ENCODE data around the gene UGT3A2. TPM values are rescaled to one million over a fixed set of nuclear protein-coding genes. Genes with fewer than 3 reads are reported as not detected.
A peak's percentile ranks its signal among the peaks of the same experiment; 100 is the strongest.

Gene UGT3A2, protein sequence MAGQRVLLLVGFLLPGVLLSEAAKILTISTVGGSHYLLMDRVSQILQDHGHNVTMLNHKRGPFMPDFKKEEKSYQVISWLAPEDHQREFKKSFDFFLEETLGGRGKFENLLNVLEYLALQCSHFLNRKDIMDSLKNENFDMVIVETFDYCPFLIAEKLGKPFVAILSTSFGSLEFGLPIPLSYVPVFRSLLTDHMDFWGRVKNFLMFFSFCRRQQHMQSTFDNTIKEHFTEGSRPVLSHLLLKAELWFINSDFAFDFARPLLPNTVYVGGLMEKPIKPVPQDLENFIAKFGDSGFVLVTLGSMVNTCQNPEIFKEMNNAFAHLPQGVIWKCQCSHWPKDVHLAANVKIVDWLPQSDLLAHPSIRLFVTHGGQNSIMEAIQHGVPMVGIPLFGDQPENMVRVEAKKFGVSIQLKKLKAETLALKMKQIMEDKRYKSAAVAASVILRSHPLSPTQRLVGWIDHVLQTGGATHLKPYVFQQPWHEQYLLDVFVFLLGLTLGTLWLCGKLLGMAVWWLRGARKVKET
- total RNA-seq (2012; rRNA removed), result not detected in 2 replicates

DNA sequence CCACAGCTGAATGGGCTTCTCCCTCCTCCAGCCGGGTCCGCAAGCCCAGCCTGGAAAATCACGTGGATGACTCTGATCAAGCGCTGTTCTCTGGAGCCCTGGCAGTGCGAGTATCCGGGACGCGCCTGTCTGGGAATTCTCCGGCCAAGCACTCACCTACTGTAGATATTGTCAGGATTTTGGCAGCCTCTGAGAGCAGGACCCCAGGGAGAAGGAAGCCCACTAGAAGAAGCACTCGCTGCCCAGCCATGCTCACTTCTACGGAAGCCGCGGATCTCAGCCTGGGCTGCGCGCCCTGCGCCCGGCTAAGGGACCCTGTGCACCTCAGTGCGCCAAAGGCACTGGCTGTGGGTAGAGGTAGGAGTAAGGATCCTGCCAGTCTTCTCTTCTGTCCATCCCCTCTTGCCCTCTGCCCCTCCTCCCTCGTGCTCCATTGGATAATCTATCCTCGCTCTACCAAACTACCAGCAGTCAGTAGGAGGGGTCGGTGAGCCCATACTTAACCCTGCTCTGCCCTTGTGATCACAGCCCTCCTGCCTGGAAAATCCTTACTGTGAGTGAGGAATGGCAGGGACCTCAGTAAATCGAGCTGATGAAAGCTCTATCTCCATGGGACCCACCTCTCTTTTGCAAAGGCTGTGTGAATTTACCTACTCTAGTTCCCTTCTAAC, at the start of gene UGT3A2:
TSS of gene UGT3A2 (minus strand) at position 343 of the 671 bp plus-strand sequence. CDS start at position 250, 93 bp downstream.
- Histone ChIP-seq H3K4me2 (ENCODE audit: low read length) (peak within 1 kb of the TSS; percentile 47), H3K27me3 (ENCODE audit: control insufficient read depth, insufficient read depth, low read length) (peaks cover 53% of the 10 kb centered on the region), H3K9ac (ENCODE audit: low read depth, low read length) (no peak within 1 kb of the TSS), H3K9me3 (replicated peaks; ENCODE audit: low read length) (no peaks in the 10 kb centered on the region), H3K4me1 (ENCODE audit: control insufficient read depth, insufficient read depth, low read length) (no peaks in the 10 kb centered on the region), H3K36me3 (ENCODE audit: insufficient read depth, low read length) (no peaks in the 10 kb centered on the region), H3K4me3 (ENCODE audit: low read length) (no peak within 1 kb of the TSS)

DNA sequence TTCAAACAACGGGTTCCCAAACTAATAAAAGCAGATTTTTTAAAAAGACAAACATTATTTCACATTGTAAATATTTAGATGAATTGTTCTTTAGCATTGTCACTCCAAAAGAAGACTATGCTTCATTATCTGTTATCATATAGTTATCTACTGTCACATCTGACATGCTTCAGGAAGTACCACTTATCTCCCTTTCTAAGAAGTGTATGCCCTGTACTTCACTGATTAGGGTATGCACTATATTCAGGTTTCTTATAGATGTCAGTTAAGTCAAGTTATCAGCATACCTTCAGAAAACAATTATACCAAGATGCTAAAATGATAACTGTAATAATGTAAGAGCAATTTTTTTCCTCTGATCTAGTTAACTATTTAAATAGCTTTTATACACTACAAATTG, 44.6 kb upstream of the UGT3A2 start:
- H3K9me3 ChIP-seq (replicated peaks; ENCODE audit: low read length), result no peaks in the 10 kb centered on the region
- no peaks in the 10 kb centered on the region for H3K27me3 ChIP-seq (ENCODE audit: control insufficient read depth, insufficient read depth, low read length)
- H3K4me2 ChIP-seq (ENCODE audit: low read length), result no peak overlapping the region
- no peaks in the 10 kb centered on the region for H3K4me1 ChIP-seq (ENCODE audit: control insufficient read depth, insufficient read depth, low read length)
- no peak overlapping the region for H3K4me3 ChIP-seq (ENCODE audit: low read length)
- no peak overlapping the region for H3K9ac ChIP-seq (ENCODE audit: low read depth, low read length)
- peaks cover 30% of the 10 kb centered on the region for H3K36me3 ChIP-seq (ENCODE audit: insufficient read depth, low read length)

DNA sequence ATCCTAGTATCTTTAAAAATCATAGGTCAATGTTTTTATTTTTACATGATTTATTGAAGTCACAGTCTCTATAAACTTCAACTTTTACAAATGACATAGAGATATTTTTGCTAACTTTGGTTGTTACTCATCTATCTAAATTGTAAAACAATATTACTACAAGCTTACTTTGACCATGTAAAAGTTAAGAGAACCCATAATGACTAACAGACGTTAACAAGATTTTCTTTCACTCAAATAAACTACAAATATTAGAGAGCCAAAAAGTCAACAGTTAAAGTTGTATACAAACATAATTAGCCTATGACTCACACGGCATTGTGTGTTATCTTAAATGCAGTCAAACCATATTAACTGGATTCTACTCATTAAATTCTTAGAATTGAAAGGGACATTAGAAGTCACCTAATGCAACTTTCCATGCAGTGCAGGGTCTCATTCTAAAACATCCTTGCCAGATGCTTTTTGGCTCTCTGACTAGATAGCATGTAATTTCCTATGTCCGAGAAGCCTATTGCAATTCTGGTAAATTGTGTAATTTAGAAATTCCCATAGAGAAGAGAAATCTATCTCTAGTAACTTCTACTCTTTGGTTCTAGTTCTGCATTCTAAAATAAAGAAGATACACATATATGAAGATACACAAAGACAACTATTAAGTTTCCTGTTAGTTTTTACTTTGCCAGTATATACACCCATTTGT, 42.2 kb upstream of the UGT3A2 start:
- H3K4me2 ChIP-seq (ENCODE audit: low read length), result no peak overlapping the region
- H3K36me3 ChIP-seq (ENCODE audit: insufficient read depth, low read length), result peaks cover 33% of the 10 kb centered on the region
- no peaks in the 10 kb centered on the region for H3K27me3 ChIP-seq (ENCODE audit: control insufficient read depth, insufficient read depth, low read length)
- no peaks in the 10 kb centered on the region for H3K9me3 ChIP-seq (replicated peaks; ENCODE audit: low read length)
- H3K4me3 ChIP-seq (ENCODE audit: low read length), result no peak overlapping the region
- no peaks in the 10 kb centered on the region for H3K4me1 ChIP-seq (ENCODE audit: control insufficient read depth, insufficient read depth, low read length)
- H3K9ac ChIP-seq (ENCODE audit: low read depth, low read length), result no peak overlapping the region

DNA sequence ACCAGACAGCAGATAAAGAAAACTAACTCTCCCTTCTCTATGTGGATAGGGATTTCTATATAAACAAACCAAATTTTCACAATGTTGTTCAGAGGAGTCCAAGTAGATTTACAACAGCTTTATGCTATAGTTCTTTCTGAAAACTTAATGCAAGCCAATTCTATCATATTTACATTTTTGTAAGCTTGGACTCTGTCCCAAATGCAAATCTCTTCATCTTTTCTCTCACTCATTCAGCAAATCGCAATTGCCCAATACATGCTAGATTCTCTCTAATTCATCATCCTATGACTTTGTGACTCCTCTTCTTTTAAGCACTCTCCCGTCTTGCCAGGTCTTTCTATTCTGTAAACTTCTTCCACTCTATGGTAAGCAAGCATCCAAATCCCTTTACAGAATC, 39.1 kb upstream of the UGT3A2 start:
- H3K4me2 ChIP-seq (ENCODE audit: low read length), result no peak overlapping the region
- no peaks in the 10 kb centered on the region for H3K4me1 ChIP-seq (ENCODE audit: control insufficient read depth, insufficient read depth, low read length)
- no peaks in the 10 kb centered on the region for H3K9me3 ChIP-seq (replicated peaks; ENCODE audit: low read length)
- H3K27me3 ChIP-seq (ENCODE audit: control insufficient read depth, insufficient read depth, low read length), result no peaks in the 10 kb centered on the region
- H3K4me3 ChIP-seq (ENCODE audit: low read length), result no peak overlapping the region
- peaks cover 35% of the 10 kb centered on the region for H3K36me3 ChIP-seq (ENCODE audit: insufficient read depth, low read length)
- no peak overlapping the region for H3K9ac ChIP-seq (ENCODE audit: low read depth, low read length)

DNA sequence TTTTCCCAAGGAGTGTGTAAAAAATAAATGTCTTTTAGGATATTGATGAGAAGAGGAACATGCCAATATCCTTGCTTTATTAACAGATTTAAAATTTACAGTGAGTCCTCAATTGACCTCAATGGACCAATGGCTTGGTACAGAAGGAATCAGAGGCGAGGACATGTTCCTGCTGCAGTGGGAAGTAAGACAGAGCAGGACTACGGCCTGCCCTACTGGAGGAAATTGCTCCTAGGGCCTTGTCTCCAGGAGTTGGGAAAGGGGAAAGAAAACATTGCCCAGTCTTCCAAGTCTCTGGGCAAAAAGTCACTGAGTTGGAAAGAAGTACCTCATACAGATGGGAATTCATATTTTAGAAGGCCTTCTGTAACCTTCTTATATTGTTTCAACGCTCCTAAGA, 33.1 kb upstream of the UGT3A2 start:
- no peaks in the 10 kb centered on the region for H3K4me1 ChIP-seq (ENCODE audit: control insufficient read depth, insufficient read depth, low read length)
- H3K4me3 ChIP-seq (ENCODE audit: low read length), result no peak overlapping the region
- peaks cover 5% of the 10 kb centered on the region for H3K36me3 ChIP-seq (ENCODE audit: insufficient read depth, low read length)
- no peaks in the 10 kb centered on the region for H3K27me3 ChIP-seq (ENCODE audit: control insufficient read depth, insufficient read depth, low read length)
- no peak overlapping the region for H3K9ac ChIP-seq (ENCODE audit: low read depth, low read length)
- no peak overlapping the region for H3K4me2 ChIP-seq (ENCODE audit: low read length)
- no peaks in the 10 kb centered on the region for H3K9me3 ChIP-seq (replicated peaks; ENCODE audit: low read length)

DNA sequence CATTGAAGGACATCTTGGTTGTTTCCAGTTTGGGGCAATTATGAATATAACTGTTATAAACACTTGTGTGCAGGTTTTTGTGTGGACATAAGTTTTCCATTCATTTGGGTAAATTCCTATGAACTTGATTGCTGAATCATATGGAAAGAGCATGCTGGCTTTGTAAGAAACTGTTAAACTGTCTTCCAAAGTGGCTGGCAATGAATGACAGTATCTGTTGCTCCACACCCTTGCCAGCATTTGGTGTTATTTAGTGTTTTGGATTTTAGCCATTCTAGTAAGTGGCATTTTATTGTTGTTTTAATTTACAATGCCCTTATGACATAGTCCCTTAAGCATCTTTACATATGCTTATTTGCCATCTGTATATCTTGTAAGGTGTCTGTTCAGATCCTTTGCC, 29.8 kb upstream of the UGT3A2 start:
- H3K9me3 ChIP-seq (replicated peaks; ENCODE audit: low read length), result no peaks in the 10 kb centered on the region
- H3K4me3 ChIP-seq (ENCODE audit: low read length), result no peak overlapping the region
- no peaks in the 10 kb centered on the region for H3K27me3 ChIP-seq (ENCODE audit: control insufficient read depth, insufficient read depth, low read length)
- H3K9ac ChIP-seq (ENCODE audit: low read depth, low read length), result no peak overlapping the region
- H3K4me1 ChIP-seq (ENCODE audit: control insufficient read depth, insufficient read depth, low read length), result no peaks in the 10 kb centered on the region
- no peak overlapping the region for H3K4me2 ChIP-seq (ENCODE audit: low read length)
- H3K36me3 ChIP-seq (ENCODE audit: insufficient read depth, low read length), result no peaks in the 10 kb centered on the region

DNA sequence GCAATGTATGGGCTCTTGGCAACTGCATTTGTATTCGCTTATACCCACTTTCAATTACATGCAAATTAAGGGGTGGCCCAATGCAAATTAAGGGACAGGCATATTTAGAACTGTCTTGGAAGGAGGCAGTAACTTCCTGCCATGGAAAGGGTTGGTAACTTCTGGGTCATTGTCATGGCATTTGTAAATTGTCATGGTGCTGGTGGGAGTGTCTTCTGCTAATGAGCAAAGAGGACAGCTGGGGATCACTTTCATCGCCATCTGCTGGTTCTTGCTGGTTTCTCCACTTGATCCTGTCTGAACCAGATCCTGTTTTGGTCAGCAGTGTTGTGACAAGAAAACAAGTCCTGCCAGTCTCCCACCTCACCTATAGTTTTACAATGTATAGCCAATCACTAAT, 23.3 kb upstream of the UGT3A2 start:
- H3K9ac ChIP-seq (ENCODE audit: low read depth, low read length), result no peak overlapping the region
- H3K36me3 ChIP-seq (ENCODE audit: insufficient read depth, low read length), result no peaks in the 10 kb centered on the region
- H3K4me3 ChIP-seq (ENCODE audit: low read length), result no peak overlapping the region
- no peaks in the 10 kb centered on the region for H3K9me3 ChIP-seq (replicated peaks; ENCODE audit: low read length)
- H3K4me2 ChIP-seq (ENCODE audit: low read length), result no peak overlapping the region
- no peaks in the 10 kb centered on the region for H3K4me1 ChIP-seq (ENCODE audit: control insufficient read depth, insufficient read depth, low read length)
- no peaks in the 10 kb centered on the region for H3K27me3 ChIP-seq (ENCODE audit: control insufficient read depth, insufficient read depth, low read length)

DNA sequence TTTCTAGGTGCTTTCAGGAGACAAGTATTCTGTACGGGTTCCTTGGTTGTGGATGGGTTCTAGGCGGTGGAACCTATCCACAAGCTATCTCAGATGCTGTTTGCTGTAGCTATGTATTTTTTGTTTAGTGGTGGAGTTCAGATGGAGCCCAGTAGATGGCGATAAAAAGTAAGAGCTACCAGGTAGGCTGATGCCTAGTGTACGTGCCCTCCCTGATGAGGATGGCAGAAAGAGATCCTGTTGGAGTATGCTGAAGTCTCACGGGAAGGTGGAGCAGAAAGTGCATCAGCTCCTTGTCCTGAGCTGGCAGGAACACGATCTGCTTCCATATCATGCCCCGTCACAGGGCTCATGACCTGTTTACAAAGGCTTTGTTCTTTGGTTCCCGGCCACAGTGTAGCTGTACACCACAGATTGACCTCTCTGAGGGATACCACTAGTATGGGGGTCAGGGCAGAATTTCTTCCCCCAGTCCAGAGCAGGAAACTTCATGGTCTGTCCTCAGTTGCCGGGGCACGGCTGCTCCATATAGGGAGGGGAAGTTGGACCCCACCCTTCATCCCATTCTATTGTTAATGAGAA, 12.6 kb upstream of the UGT3A2 start:
- no peaks in the 10 kb centered on the region for H3K4me1 ChIP-seq (ENCODE audit: control insufficient read depth, insufficient read depth, low read length)
- H3K36me3 ChIP-seq (ENCODE audit: insufficient read depth, low read length), result no peaks in the 10 kb centered on the region
- H3K4me2 ChIP-seq (ENCODE audit: low read length), result no peak overlapping the region
- H3K4me3 ChIP-seq (ENCODE audit: low read length), result no peak overlapping the region
- H3K9me3 ChIP-seq (replicated peaks; ENCODE audit: low read length), result no peaks in the 10 kb centered on the region
- no peak overlapping the region for H3K9ac ChIP-seq (ENCODE audit: low read depth, low read length)
- H3K27me3 ChIP-seq (ENCODE audit: control insufficient read depth, insufficient read depth, low read length), result peaks cover 15% of the 10 kb centered on the region

DNA sequence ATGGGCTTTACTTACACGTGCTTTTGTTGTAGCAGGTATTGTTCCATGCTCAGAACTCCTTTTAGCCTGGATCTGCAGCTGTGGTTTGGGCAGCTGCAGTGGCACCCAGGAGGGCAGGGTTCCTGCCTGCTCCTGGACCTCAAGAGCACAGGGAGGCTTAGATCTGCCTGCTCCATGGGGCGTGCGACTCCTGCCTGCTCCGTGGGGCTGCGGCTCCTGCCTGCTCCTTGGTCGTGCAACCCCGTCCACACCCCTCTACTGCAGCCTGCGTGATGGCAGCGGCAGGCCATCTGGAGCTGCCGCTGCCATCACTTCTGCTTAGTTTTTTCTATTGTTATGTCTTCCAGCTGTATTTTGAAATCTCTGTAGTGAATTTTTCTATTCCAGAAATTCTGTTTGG, 11.7 kb upstream of the UGT3A2 start:
- Histone ChIP-seq H3K9me3 (replicated peaks; ENCODE audit: low read length) (no peaks in the 10 kb centered on the region), H3K9ac (ENCODE audit: low read depth, low read length) (no peak overlapping the region), H3K27me3 (ENCODE audit: control insufficient read depth, insufficient read depth, low read length) (peaks cover 15% of the 10 kb centered on the region), H3K4me3 (ENCODE audit: low read length) (no peak overlapping the region), H3K4me2 (ENCODE audit: low read length) (no peak overlapping the region), H3K36me3 (ENCODE audit: insufficient read depth, low read length) (no peaks in the 10 kb centered on the region), H3K4me1 (ENCODE audit: control insufficient read depth, insufficient read depth, low read length) (no peaks in the 10 kb centered on the region)

DNA sequence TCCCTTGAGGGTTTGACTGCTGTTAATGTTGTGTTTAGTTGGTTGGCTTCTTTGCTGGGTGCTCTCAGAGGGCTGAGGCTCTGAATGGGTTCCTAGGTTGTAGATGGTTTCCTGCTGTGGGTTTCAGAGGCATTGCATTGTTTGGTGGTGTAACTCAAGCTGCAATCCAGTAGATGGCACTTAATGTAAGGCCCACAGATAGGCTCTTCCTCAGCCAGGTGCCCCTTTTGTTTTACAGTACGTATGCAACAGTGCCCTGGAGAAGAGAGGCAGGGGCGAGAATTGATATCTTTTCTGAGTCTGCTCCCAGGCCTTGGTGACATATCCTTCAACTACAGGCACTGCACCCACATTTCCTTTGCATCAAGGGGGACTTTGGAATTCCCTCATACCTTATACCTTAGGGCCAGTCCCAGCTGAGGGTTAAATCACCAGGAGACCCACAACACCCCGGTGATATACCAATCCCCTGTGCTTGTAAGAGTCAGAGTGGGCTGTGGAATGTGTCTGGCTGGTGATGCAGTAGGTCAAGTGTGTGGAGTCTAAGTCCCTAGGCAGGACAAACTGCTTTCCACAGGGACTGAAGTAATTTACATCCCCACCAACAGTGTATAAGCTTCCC, 7.0 kb upstream of the UGT3A2 start:
- no peaks in the 10 kb centered on the region for H3K9me3 ChIP-seq (replicated peaks; ENCODE audit: low read length)
- H3K4me1 ChIP-seq (ENCODE audit: control insufficient read depth, insufficient read depth, low read length), result no peaks in the 10 kb centered on the region
- H3K27me3 ChIP-seq (ENCODE audit: control insufficient read depth, insufficient read depth, low read length), result peaks cover 39% of the 10 kb centered on the region
- no peak overlapping the region for H3K4me3 ChIP-seq (ENCODE audit: low read length)
- H3K36me3 ChIP-seq (ENCODE audit: insufficient read depth, low read length), result no peaks in the 10 kb centered on the region
- no peak overlapping the region for H3K4me2 ChIP-seq (ENCODE audit: low read length)
- H3K9ac ChIP-seq (ENCODE audit: low read depth, low read length), result no peak overlapping the region

Data from skeletal muscle satellite cell (primary cell).